ENCODE results near the gene TTLL3.

The TTLL3 gene

DNA sequence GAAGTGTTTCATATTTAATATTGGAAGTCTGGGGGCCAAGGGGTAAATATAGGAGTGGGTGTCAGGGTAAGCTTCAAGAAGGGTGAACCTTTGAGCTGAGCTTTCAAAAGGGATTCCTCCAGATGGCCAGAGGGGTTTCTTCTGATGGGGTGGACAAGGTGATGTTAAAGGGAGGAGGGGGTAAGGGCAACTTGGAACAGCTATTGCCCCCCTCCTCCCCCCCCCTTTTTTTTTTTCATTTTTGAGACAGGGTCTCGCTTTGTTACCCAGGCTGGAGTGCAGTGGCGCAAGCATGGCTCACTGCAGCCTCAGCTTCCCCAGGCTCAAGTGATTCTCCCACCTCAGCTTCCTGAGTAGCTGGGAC lies 2.1 kb upstream of the TTLL3 start:
- no peak for DNase-seq (ENCODE audit: low spot score)

DNA sequence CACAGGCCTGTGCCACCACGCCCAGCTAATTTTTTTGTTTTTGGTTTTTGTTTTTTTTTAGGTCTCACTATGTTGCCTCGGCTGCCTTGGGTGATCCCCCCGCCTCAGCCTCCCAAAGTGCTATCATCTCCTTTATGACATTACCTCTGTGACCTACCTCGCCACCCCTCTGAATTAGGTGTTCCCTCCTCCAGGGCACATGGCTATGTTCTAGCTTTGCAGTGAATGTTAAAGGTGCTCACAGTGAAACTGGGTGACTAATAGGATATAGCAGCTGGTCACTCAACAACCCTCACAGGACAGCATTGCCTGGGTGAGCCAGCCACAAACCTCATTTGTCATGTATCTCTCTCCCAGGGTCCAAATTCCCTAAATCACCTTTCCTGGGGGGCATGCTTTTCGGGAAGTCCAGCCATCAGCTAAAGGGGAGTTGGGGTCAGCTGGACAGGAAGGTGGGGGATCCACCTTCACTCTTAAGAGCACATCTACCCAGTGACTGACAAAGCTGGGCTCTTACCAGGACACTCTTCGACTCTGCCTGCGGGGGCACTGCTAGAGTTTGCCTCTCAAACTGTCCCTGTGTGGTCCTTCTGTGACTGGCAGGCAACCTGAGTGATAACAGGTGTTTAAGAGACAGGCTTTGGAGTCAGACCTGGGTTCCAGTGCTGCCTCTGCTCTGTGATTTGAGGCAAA lies 1.6 kb upstream of the TTLL3 start:
- no peak for DNase-seq (ENCODE audit: low spot score)

DNA sequence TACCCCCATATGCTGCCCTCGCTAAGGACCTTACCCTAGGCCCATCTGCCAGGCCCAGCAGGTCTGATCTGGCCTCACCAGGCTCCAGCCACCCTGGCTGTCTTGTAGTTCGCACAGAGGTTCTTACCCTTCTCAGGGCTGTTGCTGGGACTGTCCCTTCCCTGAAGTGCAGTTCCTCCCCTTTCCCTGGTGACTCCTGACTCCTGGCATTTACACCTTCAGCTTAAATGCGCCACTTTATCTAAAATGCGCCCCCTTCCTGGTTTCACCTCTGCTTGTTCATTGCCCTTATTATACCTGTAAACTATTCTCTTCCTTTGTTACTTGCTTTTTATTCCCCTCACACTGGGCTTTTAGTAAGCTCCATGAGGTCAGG lies 835 bp upstream of the TTLL3 start:
- no peak for DNase-seq (ENCODE audit: low spot score)

DNA sequence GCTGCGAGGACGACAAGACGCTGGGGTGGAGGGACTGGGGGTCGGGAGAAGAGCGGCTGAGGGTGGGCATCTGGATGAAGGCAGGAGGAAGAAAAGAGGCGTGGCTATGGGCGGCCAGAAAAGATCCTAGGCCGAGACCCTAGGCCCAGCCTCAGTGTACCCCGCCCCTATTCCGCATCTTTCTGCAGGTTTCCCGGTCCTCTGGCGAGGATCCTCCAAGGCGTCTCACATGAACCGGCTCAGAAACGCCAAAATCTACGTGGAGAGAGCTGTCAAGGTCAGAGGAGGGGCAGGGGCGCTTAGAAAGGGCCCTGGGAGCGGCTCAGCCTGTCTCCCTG lies 340 bp downstream of the TTLL3 start:
- DNase-seq (ENCODE audit: low spot score): no peak

DNA sequence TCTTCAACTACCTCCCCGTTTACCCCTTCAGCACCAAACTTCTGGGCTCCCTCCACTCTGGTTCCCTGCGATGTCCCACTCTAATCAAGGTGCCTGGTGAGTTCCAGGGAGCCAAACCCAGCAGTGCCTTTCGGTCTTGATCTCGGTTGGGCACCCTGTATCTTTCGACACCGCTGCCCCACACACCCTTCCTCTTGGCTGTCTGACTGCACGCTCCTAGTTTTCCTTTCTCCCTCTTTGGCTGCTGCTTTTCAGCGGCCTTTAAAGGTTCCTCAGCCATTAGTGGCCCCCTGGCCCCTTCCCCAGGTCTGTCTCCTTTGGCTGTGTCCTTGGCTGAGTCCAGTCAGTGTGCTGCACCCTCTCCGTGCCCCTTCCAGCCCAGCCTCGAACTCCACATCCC lies 784 bp downstream of the TTLL3 start:
- DNase-seq (ENCODE audit: low spot score): no peak

DNA sequence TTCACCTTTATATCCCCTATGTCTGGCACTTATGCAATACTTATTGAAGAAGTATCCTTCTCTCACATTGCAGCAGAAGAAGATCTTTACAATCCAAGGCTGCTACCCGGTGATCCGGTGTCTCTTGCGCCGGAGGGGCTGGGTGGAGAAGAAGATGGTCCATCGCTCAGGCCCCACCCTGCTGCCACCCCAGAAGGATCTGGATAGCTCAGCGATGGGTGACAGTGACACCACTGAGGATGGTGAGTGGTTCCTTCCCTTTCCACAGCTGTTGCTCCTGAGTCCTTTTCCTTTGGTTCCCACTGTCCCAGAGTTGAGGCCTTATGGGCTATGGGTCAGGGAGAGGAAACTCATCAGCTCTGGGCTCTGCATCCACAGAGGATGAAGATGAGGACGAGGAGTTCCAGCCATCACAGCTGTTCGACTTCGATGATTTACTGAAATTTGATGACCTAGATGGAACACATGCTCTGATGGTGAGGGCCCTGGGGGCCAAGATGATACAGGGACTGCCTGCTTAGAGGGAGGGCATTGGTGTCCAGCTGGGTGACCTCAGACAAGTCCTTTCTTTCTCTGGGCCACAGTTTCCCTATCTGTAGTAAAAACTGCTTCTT lies 2.9 kb downstream of the TTLL3 start:
- DNase-seq (ENCODE audit: low spot score): no peak

DNA sequence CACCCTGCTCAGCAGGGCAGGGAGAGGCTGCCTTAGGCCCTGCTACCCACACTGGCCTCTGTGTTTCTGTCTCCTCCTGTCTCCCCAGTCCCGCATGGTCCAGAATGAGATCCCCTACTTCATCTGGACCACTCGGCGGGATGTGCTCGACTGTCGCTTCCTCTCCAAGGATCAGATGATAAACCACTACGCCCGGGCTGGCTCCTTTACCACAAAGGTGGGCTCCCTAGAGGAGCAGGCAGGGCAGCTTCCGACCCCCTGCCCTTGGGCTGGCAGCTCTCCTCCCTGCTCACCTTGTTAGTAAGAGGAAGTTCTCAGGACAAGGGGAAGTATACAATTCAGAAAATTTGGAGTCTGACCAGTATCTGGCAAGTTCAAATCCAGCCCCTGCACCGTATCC lies 5.9 kb downstream of the TTLL3 start:
- DNase-seq (ENCODE audit: low spot score): no peak

DNA sequence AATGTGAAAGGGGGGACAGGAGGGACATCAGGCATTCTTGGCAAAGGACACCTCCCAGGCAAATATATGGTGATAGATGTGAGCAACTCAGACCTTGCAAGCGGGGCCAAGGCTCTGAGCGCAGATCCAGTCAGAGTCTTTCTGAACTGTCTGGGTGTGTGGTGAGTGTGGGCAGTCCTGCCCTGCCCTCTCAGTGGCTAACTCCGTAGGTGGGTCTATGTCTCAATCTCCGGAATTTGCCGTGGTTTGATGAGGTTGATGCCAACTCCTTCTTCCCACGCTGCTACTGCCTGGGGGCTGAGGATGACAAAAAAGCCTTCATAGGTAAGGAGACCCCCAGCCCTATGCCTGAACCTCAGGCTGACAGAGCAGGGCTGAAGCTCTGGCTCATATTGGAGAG lies 7.4 kb downstream of the TTLL3 start:
- no peak for DNase-seq (ENCODE audit: low spot score)

DNA sequence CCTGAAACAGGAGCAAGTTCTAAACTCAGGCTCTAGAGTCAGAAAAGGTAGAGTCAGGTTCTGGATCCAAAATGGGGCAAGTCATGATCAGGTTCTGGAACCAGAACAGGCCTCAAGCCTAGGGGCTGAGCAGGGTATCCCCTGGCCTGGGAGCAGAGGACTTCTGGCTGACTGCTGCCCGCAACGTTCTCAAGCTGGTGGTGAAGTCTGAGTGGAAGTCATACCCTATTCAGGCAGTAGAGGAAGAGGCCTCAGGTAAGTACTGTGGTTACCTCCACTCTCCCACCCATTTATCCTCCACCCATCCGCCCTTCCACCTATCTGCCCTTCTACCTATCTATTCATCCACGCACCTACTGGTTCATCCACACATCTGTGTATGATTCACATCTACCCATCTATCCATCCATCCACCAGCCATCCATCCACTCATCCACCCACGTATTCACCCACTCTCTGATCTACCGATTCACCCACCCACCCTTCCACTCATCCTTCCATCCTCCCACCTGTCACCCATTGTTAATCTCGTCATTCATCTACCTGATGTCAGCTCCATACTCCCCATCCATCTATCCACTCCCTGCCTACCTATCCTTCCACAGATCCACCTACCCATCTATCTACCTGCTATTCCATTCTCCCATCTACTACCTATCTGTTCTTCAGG lies 8.7 kb downstream of the TTLL3 start:
- DNase-seq (ENCODE audit: low spot score): no peak

DNA sequence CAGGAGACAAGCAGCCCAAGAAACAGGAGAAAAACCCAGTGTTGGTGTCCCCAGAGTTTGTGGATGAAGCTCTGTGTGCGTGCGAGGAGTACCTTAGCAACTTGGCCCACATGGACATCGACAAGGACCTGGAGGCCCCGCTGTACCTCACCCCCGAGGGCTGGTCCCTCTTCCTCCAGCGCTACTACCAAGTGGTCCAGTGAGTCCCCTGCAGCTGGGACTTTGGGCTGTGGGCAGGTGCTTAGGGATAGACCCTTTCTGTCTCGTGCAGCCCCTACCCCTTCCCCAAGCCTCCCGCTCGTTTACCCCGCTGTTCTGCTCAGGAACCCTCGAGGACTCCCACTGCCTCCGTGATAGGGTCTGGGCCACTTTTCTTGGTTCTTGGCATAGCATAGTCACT lies 10.5 kb downstream of the TTLL3 start:
- no peak for DNase-seq (ENCODE audit: low spot score)

DNA sequence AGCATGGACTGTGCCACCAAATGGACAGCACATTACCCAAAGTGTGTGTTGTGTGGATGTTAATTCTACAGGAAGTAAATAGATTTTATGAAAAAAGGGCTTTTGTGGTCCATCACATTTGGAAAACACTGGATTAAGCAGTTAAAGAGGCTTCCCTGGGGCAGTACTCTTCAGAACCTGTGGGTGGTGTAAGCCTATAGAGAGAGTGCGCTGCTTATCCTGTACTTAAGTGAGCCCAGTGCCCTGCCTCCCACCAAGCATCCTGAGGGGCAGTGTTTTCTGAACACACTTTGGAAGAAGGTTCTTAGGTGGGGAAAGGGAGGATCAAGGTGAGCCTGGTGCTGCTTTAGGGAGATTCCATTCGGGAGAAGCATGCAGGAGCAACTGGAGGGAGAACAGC lies 10.9 kb downstream of the TTLL3 start:
- DNase-seq (ENCODE audit: low spot score): no peak

DNA sequence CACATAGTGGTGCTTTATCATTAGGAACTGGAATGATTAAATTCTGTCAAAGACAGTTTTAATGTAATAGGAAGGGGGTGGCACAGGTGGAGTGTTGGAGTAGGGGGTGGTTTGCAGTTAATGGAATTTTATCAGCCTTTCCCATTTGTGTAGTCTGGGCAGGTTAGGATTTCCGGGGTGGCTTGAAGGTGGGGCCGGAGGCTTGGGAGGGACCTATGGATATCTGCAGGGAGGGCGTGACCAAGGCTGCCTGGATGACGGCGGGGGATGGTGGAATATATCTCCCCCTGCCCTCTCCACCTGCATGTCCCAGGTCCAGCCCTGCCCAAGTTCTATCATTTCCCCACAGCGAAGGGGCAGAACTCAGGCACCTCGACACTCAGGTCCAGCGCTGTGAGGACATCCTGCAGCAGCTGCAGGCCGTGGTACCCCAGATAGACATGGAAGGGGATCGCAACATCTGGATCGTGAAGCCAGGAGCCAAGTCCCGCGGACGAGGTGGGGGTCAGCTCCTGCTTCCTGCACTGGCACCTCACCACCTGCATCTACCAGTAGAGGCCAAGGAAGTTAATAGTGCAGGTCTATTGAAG lies 15.5 kb downstream of the TTLL3 start:
- DNase-seq (ENCODE audit: low spot score): no peak

DNA sequence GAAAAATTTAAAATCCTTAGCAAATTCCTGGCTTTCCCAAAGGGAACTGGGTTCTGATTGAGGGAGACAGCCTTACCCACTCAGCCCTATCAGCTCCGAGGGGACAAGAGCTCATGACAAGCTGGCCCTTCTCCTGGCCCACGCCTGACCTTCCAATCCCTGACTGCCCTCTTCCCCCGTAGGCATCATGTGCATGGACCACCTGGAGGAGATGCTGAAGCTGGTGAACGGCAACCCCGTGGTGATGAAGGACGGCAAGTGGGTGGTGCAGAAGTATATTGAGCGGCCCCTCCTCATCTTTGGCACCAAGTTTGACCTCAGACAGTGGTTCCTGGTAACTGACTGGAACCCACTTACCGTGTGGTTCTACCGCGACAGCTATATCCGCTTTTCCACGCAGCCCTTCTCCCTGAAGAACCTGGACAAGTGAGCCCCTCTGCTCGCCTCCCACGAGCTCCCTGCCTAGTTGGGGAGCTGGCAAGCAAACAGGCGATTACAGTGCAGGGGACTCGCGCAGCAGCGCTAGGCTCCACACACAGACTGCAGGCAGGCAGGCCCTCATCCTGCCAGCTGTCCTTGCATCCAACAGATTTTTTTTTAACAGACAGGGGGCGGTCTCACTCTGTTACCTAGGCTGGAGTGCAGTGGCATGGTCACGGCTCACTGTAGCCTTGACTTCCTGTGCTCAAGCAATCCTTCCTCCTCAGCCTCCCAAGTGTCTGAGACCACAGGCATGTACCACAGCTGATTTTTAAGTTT lies 16.9 kb downstream of the TTLL3 start:
- no peak for DNase-seq (ENCODE audit: low spot score)

DNA sequence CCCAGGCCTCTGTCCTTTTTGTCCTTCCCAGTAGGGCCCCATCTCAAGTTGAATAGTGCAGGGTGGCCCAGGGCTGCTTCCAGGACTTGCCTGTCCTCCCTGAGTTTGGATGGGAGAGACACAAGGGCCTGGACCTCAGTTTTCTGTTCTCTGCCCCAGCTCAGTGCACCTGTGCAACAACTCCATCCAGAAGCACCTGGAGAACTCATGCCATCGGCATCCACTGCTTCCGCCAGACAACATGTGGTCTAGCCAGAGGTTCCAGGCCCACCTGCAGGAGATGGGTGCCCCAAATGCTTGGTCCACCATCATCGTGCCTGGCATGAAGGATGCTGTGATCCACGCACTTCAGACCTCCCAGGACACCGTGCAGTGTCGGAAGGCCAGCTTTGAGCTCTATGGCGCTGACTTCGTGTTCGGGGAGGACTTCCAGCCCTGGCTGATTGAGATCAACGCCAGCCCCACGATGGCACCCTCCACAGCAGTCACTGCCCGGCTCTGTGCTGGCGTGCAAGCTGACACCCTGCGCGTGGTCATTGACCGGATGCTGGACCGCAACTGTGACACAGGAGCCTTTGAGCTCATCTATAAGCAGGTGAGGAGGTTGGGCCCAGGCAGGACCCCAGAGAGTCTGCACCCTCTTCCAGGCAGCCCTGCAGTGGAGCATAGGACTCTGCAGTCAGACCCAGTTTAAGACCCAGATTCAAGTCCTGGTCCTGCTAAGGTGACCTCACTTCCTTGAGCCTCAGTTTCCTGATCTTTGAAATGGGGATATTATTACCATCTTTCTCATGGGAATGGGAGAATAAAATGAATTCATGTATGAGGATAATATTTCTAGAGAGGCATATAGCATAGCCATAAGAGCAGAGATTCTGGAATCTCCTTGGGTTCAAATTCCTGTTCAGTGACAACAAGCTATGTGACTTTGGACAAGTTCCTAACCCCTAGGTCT lies 19.0 kb downstream of the TTLL3 start:
- no peak for DNase-seq (ENCODE audit: low spot score)

DNA sequence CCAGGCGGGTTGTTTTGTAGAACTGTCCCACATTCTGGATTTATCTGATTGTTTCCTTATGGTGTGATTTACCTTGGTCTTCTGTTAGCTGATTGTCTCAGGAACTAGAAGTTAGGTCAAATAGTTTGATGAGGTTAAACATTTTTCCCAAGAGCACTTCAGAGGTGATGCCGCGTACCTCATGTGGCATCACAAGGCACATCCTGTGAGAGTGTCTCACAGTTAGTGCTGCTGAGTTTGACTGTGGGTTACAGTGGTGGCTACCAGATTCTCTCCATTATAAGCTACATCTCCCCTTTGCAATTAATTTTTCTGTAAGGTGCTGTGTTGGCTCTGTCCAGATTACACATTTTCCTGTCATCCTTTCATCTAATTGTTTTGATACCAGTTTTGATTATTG lies 21.2 kb downstream of the TTLL3 start:
- DNase-seq (ENCODE audit: low spot score): no peak

DNA sequence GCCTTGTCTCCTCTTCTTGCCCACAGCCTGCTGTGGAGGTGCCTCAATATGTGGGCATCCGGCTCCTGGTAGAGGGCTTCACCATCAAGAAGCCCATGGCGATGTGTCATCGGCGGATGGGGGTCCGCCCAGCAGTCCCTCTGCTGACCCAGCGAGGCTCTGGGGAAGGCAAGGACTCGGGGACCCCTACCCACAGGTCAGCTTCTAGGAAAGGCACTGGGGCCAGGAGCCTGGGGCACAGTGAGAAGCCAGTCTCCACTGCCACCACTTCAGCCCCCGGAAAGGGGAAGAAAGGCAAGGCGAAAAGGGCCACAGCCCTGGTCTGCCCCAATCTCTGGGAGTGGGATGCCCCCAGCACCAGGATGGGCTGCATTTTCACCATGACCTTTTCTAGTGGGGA lies 23.0 kb downstream of the TTLL3 start:
- DNase-seq (ENCODE audit: low spot score): no peak

DNA sequence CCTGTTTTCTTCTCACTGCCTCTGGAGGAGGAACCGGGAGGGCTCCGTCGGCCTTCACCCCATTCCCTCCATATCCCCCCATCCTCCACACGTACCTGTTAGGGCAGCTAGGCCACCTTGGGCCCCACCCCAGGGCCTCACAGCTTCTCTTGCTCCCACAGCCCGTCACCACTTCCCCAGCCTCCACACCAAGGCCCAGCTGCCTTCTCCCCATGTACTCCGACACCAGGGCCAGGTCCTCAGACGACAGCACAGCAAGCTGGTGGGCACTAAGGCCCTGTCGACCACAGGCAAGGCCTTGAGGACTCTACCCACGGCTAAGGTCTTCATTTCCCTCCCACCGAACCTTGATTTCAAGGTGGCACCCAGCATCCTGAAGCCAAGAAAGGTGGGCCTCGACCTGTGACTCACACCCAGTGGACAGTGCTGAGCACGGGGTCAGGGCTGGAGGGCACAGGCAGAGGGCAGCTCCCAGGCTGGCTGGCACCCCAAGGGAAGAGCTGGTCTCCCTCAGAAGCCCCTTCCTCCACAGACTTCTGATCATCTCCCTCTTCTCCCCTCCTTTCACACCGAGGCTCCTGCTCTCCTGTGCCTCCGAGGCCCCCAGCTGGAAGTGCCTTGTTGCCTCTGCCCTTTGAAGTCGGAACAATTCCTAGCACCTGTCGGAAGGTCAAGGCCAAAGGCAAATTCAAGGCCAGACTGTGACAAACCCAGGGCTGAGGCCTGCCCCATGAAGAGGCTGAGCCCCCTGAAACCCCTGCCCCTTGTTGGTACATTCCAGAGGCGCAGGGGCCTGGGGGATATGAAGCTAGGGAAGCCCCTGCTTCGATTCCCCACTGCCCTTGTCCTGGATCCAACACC lies 24.7 kb downstream of the TTLL3 start:
- DNase-seq (ENCODE audit: low spot score): no peak

DNA sequence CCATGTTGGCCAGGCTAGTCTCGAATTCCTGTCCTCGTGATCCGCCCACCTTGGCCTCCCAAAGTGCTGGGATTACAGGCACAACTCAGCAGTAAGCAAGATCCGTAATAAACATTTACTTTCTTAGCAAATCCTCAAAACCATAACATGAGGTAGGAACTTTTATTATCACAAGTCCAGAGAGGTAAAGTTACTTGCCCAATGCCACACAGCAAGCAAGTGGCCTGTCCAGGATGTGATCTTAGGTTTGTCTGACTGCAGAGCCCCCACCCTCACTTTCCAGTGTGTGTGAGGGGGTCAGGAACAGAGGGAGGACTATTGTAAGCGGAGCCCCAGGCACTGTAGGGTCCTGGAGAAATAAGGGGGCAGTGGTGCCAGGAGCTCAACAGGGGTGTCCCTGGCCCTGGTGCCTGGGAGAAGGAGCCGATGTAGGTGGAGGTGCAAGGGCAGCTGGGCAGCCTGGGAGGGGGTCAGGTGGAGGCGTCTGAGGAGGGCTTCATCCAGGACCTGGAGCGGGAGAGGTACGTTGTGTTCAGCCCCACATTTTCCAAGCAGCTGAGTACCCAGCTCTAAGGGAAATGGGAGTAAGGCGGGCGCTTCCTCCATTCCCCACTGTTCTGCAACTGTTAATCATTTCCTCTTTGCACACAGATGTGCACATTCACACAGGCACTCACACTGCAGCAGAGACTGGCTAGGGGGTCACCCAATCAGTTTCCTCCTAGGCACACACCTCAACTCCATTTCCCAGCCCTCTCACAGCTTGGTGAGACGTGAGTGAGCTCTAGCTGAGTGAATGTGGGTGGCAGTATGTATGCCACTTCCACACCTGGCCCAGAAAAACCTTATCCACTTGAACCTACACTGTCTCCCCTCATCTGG lies 27.9 kb downstream of the TTLL3 start:
- DNase-seq (ENCODE audit: low spot score): no peak

DNA sequence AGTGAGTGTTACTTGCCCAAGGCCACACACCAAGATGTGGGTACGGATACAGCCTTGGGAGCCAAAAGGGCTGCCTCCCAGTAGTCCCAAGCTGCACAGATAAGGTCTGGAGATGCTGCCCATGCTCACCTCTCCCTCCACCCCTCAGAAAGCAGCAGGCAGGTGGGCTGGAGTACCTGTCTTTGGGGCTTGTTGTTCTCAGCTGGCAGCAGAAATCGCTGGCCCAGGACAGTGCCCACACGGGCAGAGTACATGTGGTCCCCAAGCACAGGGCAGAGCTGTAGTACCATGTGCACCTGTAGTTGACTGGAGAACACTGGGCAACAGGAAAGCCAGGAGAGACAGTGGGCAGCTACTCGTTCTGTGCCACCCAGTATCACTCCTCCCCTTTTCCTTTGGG lies 28.8 kb downstream of the TTLL3 start:
- no peak for DNase-seq (ENCODE audit: low spot score)

DNA sequence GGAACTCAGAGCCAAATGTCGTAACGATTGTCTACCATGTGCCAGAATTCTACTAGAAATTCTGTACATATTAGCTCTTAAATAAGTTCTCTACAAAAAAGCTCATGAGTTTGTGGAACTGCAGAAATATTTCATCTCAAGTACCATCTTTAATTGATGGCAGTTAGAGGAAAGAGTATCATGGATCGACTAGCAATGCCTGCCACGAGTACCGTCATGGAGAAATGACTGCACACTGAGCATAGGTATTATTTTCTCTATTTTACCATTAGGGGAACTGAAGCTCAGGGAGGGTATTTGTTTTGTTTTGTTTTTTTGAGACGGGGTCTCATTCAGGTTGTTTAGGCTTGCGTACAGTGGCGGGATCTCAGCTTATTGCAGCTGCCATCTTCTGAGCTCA lies 31.0 kb downstream of the TTLL3 start:
- DNase-seq (ENCODE audit: low spot score): no peak

Data from left forelimb (tissue), 1 donor.